GM18498 (cell line): ENCODE data around the gene ZRANB3.
"Not testable (repeated sequence)": the region's sequence is repeated elsewhere in the genome, so short reads cannot be mapped to it uniquely, and the experiment has no call there.

Experiments used
- ATAC-seq: cut with Tn5 transposase; IDR thresholded peaks from one replicate; pipeline ENCODE4 v1.9.1; 2021; ENCODE audit warnings: mild to moderate bottlenecking, moderate library complexity; ENCODE audit not compliant: unreplicated experiment

The ZRANB3 gene

GRCh38 chr2:135494503-135494902, 36.5 kb downstream of the ZRANB3 start:
- ATAC-seq = no peak

GRCh38 chr2:135490376-135490775, 40.6 kb downstream of the ZRANB3 start:
- ATAC-seq = no peak

- no peak for ATAC-seq
Observed at GRCh38 chr2:135485441-135485840, 45.6 kb downstream of the ZRANB3 start.

DNA sequence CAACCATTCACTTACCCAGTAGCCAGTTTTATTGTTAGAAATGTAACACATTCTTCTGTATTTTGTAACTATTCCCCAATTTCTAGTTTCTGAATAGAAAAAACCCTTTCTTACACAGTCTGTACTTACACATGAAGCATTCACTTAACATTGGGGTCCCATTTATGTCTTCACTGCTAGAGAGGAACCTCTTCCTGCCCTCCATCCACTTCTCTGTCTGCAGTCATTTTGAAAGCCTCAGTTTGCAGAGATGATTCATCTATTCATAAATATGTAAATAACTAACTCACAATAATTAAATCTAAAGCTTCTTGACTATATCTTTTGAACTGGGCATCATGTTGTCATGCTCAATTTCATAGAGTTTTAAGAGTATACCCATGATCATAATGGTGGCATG, 55.9 kb downstream of the ZRANB3 start:
- no peak for ATAC-seq

DNA sequence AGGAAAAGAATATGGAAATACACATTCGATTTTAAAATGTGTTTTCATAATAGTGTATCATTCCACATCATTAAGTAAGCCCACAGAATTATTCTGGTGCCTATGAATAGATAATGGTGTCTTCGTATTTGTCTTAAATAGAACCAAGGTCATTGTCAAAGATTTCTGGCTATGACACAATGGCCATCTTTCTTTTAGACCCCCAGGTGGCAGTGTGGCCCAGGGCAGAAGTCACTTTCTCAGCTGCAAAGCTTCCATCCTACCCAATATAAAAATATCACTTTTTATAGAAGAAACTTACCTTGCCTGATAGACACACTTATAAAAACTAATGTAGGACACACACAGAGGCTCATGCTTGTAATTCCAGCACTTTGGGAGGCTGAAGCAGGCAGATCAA, 57.5 kb downstream of the ZRANB3 start:
- ATAC-seq = peak; percentile 50

GRCh38 chr2:135471106-135471505, 59.9 kb downstream of the ZRANB3 start:
- ATAC-seq = no peak

- no peak for ATAC-seq
Observed at GRCh38 chr2:135457279-135457678, 73.7 kb downstream of the ZRANB3 start.

DNA sequence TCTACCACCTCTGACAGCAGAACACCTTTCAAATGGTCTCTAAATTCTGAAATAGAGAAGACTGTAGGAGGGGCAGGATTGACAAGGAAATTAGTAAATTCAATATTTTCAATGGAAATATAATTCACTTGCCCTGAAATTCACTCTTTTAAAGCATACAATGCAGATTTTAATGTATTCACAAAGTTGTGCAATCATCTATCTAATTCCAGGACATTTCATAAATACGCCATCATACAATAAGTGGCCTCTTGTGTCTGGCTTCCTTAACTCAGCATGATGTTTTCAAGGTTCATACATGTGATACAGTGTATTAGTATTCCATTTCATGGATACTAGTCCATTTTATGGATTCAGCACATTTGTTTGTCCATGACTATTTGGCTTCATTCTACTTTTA, 74.2 kb downstream of the ZRANB3 start:
- ATAC-seq = no peak

- ATAC-seq = no peak
Observed at GRCh38 chr2:135456431-135456830, 74.6 kb downstream of the ZRANB3 start.

- ATAC-seq = no peak
Observed at GRCh38 chr2:135454608-135455007, 76.4 kb downstream of the ZRANB3 start.

GRCh38 chr2:135453027-135453426, 78.0 kb downstream of the ZRANB3 start:
- not testable (repeated sequence) for ATAC-seq

DNA sequence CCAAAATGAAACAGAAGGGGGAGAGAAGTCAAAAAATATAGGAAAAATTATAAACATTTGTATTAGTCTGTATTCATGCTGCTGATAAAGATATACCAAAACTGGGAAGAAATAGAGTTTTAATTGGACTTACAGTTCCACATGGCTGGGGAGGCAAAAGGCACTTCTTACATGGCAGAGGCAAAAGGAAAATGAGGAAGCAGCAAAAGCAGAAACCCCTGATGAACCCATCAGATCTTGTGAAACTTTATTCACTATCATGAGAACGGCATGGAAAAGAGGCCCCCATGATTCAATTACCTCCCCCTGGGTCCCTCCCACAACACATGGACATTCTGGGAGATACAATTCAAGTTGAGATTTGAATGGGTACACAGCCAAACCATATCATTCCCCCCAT, 79.1 kb downstream of the ZRANB3 start:
- no peak for ATAC-seq

GRCh38 chr2:135443013-135443412, 88.0 kb downstream of the ZRANB3 start:
- ATAC-seq = not testable (repeated sequence)

DNA sequence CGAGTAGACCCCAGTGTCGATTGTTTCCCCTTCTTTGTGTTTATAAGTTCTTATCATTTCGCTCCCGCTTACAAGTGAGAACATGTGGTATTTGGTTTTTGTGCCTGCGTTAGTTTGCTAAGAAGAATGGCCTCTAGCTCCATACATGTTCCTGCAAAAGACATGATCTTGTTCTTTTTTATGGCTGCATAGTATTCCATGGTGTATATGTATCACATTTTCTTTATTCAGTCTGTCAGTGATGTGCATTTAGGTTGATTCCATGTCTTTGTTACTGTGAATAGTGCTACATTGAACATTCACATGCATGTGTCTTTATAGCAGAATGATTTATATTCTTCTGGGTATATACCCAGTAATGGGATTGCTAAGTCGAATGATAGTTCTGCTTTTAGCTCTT, 95.9 kb downstream of the ZRANB3 start:
- not testable (repeated sequence) for ATAC-seq

GRCh38 chr2:135424849-135425248, 106.2 kb downstream of the ZRANB3 start:
- no peak for ATAC-seq

GRCh38 chr2:135422898-135423297, 108.1 kb downstream of the ZRANB3 start:
- no peak for ATAC-seq

DNA sequence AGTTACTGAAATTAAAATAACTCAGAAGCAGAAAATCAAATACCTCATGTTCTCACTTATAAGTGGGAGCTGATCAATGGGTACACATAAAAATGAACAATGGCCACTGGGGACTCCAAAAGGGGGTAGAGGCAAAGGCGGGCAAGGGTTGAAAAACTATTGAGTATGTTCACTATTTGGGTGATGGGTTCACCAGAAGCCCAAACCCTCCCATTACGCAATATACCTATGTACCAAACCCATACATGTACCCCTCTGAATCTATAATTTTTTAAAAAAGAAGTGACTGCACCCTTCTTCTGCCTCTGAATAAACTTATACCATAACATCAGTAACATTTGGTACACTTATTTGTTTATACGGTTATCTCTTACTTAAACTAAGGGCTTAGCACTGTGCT, 119.4 kb downstream of the ZRANB3 start:
- no peak for ATAC-seq

DNA sequence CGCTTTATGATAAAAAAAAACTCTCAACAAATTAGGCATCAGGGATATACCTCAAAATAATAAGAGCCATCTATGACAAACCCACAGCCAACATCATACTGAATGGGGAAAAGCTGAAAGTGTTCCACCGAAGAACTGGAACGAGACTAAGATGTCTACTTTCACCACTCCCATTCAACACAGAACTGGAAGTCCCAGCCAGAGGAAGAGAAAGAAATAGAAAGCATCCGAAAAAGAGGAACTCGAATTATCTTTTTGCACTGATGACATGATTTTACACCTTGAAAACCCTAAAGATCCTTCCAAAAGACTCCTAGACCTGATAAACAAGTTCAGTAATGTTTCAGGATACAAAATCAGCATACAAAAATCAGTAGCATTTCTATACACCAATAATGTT, 121.6 kb downstream of the ZRANB3 start:
- no peak for ATAC-seq

DNA sequence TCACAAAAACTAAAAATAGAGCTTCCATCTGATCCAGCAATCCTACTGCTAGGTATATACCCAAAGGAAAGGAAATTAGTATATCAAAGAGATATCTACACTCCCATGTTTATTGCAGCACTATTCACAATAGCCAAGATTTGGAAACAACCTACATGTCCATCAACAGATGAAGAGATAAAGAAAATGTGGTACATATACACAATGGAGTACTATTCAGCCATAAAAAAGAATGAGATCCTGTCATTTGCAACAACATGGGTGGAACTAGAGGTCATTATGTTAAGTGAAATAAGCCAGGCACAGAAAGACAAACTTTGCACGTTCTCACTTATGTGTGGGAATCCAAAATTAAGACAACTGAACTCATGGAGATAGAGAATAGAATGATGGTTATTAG, 134.8 kb downstream of the ZRANB3 start:
- not testable (repeated sequence) for ATAC-seq

DNA sequence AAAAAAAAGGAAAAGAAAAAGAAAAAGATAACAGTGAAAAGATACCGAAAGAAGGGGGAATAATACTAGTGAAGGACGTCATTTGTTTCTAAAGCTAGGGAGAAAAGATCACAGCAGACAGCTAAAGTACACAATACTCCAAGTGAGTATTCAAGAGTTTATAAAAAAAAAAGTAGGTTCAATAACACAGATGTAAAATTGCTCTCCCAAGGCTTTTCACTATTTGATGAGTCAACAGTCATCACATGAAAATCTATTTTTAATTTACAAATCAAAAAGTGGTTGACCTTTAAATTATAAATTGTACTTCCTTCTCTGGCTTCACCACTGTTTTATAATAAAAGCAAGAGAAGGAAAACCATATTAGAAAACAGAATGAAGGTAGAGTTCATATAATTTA, 144.0 kb downstream of the ZRANB3 start:
- ATAC-seq = no peak

GRCh38 chr2:135378591-135378990, 152.4 kb downstream of the ZRANB3 start:
- ATAC-seq = no peak

DNA sequence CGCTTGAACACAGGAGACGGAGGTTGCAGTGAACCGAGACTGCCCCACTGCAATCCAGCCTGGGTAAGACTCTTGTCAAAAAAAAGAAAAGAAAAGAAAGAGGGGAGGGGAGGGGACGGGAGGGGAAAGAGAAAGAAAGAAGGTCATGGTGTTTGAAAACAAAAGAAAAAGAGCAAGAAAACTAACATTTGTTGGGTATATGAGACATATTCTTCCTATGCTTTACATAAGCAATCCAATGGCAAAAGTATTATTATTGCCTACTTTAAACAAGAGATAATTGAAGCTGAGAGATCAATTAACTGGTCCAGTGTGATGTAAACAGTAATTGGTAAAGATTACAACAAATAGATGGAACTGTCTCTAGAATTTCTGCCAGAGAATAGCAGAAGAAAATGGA, 157.3 kb downstream of the ZRANB3 start:
- no peak for ATAC-seq

- ATAC-seq = no peak
Observed at GRCh38 chr2:135349941-135350340, 181.1 kb downstream of the ZRANB3 start.
